HG02870 (cell line): Measurements from ENCODE around the gene ANO9.
"Not testable (repeated sequence)": the region's sequence is repeated elsewhere in the genome, so short reads cannot be mapped to it uniquely, and the experiment has no call there.

Experiments used
- ATAC-seq: cut with Tn5 transposase; IDR thresholded peaks from one replicate; pipeline ENCODE4 v1.9.1; 2021; ENCODE audit warnings: mild to moderate bottlenecking, moderate library complexity; ENCODE audit not compliant: unreplicated experiment

The ANO9 gene

GRCh38 chr11:417652-418342 is 24.0 kb downstream of the ANO9 start:
- ATAC-seq: no peak

GRCh38 chr11:416757-417621 is 24.8 kb downstream of the ANO9 start:
- no peak for ATAC-seq

- no peak for ATAC-seq
Measured at GRCh38 chr11:416051-416756, 25.6 kb downstream of the ANO9 start.

GRCh38 chr11:415640-416041 is 26.2 kb downstream of the ANO9 start:
- no peak for ATAC-seq

- ATAC-seq: no peak
Measured at GRCh38 chr11:414318-414857, 27.4 kb downstream of the ANO9 start.

- no peak for ATAC-seq
Measured at GRCh38 chr11:413120-414081, 28.4 kb downstream of the ANO9 start.

GRCh38 chr11:412641-413119 is 29.1 kb downstream of the ANO9 start:
- ATAC-seq: no peak

GRCh38 chr11:411520-411919 is 30.3 kb downstream of the ANO9 start:
- ATAC-seq: not testable (repeated sequence)

GRCh38 chr11:410711-411110 is 31.1 kb downstream of the ANO9 start:
- ATAC-seq: not testable (repeated sequence)

GRCh38 chr11:409600-410483 is 32.0 kb downstream of the ANO9 start:
- no peak for ATAC-seq

GRCh38 chr11:409008-409599 is 32.7 kb downstream of the ANO9 start:
- no peak for ATAC-seq

GRCh38 chr11:408154-409007 is 33.4 kb downstream of the ANO9 start:
- no peak for ATAC-seq

GRCh38 chr11:407651-408123 is 34.1 kb downstream of the ANO9 start:
- ATAC-seq: no peak

- peak; percentile 59 for ATAC-seq
Measured at GRCh38 chr11:406796-407650, 34.8 kb downstream of the ANO9 start.

GRCh38 chr11:405954-406795 is 35.6 kb downstream of the ANO9 start:
- no peak for ATAC-seq
